Psoas muscle (tissue), 8 donors: ENCODE data around the gene GDPD3. TPM values are rescaled to one million over a fixed set of nuclear protein-coding genes. Genes with fewer than 3 reads are reported as not detected.

Experiments
- ATAC-seq, 4 donors: fragments of 200-7000 bp; cut with Tn5 transposase; one replicate each; pipeline ENCODE4 v1.9.1; 2020; ENCODE audit warnings: moderate library complexity in 3 of 4, mild to moderate bottlenecking in 2 of 4
- DNase-seq, 2 donors: peaks; one replicate each; pipeline ENCODE4 v3.0.0-alpha.2; 2020
- H3K27ac ChIP-seq: fragments of 200-600 bp; one replicate; pipeline ENCODE4 v1.8.0; 2022
- H3K27me3 ChIP-seq, 3 donors: fragments of 200-600 bp in 1 of 3; one replicate each; pipeline versions ENCODE4 v1.6.1 to v1.8.0; 2013 to 2022; ENCODE audit warnings: low read length in 2 of 3, mild to moderate bottlenecking in 2 of 3, moderate library complexity in 1 of 3; ENCODE audit not compliant: insufficient read depth in 3 of 3
- H3K36me3 ChIP-seq, 2 donors: fragments of 200-600 bp in 1 of 2; one replicate each; pipeline versions ENCODE4 v1.6.1 to v1.8.0; 2013 to 2022; ENCODE audit warnings: low read depth in 1 of 2, mild to moderate bottlenecking in 1 of 2, moderate library complexity in 1 of 2; ENCODE audit not compliant: insufficient read depth in 1 of 2
- H3K4me1 ChIP-seq: fragments of 200-600 bp; one replicate; pipeline ENCODE4 v1.8.0; 2022
- H3K4me3 ChIP-seq: fragments of 200-600 bp; one replicate; pipeline ENCODE4 v1.8.0; 2022; ENCODE audit warnings: mild to moderate bottlenecking
- H3K9me3 ChIP-seq: fragments of 200-600 bp; one replicate; pipeline ENCODE4 v1.8.0; 2022
- WGBS, 3 donors: extraction: QIAGEN DNeasy Blood & Tissue Kit; methylation state at CpG; one replicate each; pipeline versions ENCODE4 v1.1.6 to v1.1.7; 2013; 5-methylcytosine and 5-hydroxymethylcytosine counted together
- intact Hi-C, 2 donors: fragments of 100-400 bp; cut with DNase I; formaldehyde crosslinking; loops; one replicate each; pipeline versions ENCODE4 v1.11.0 to v1.14.2; 2022
- polyA plus RNA-seq, 3 donors: library from polyadenylated mRNA; stranded (reverse); fragments of 200-250 nt; gene quantifications; one replicate each; pipeline ENCODE4 v1.2.3, GENCODE V29; 2013
- total RNA-seq, 4 donors: library from RNA; stranded (reverse); fragmentation: NEBNext Ultra II Directional in 2 of 4; extraction: Animal tissue kit (Norgen Biotek cat#: 25700) in 2 of 4; gene quantifications; one replicate each; pipeline versions ENCODE4 v1.2.1 to v1.2.4, GENCODE V29; 2021 to 2023
- TF ChIP-seq, protein P1 (sequence below): fragments of 200-600 bp; IDR thresholded peaks from one replicate; pipeline ENCODE4 v1.8.0; 2022; ENCODE audit warnings: antibody characterized with exemption
- donor health status: healthy with polysubstance abuse.
- donor health status: DM: no; HTN: no; CAD: no; lungs with moderate emphysema.
- donor health status: Bipolar disorder and iron deficiency.
- donor health status: healthy.
- donor health status: DM: yes; HTN: yes; CAD: no.
- donor health status: DM: no; HTN: no; CAD: no.
- donor health status: DM: no; HTN: no; CAD: no.
- donor health status: DM: yes; HTN: yes; CAD: no.

Gene GDPD3
- total and polyA plus RNA-seq, 7 donors, result 0.48 to 3.1 (median 0.89) TPM

DNA sequence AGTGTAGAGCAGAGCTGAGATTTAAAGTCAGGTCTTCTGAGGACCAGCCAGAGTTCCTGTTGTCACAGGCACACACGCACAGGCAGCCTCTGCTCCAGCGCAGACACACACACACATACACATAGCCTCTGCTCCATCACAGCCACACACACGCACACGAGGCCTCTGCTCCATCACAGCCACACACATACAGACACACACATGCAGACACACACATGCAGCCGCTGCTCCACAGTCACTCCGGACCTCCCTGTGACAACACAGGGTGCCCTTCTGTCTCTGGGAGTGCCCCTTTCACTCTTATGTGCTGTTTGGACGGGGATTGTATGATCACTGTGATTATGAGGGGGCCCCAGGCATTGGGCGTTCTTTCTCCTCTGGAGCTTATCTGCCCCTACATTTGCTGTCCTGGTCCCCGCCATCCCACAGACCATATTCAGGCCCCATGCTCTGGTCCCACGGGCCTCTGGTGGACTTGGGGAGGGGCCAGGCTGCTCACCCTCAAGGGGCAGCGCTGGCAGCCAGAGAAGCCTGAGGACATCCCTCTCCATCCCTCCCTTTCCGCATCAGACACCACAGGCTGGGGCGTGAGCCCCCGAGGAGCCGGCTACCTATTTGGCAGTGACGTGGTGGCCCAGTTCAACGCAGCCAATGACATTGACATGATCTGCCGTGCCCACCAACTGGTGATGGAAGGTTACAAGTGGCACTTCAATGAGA is 29.1 kb downstream of the GDPD3 start:
- WGBS, 3 donors, result 72 to 79% (median 79%) methylated on average over 13 to 18 of the region's 18 CpGs
- TF ChIP-seq, protein P1, sequence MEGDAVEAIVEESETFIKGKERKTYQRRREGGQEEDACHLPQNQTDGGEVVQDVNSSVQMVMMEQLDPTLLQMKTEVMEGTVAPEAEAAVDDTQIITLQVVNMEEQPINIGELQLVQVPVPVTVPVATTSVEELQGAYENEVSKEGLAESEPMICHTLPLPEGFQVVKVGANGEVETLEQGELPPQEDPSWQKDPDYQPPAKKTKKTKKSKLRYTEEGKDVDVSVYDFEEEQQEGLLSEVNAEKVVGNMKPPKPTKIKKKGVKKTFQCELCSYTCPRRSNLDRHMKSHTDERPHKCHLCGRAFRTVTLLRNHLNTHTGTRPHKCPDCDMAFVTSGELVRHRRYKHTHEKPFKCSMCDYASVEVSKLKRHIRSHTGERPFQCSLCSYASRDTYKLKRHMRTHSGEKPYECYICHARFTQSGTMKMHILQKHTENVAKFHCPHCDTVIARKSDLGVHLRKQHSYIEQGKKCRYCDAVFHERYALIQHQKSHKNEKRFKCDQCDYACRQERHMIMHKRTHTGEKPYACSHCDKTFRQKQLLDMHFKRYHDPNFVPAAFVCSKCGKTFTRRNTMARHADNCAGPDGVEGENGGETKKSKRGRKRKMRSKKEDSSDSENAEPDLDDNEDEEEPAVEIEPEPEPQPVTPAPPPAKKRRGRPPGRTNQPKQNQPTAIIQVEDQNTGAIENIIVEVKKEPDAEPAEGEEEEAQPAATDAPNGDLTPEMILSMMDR, result no peak
- ATAC-seq, result peak in 1 of 4 donors; percentile 4

DNA sequence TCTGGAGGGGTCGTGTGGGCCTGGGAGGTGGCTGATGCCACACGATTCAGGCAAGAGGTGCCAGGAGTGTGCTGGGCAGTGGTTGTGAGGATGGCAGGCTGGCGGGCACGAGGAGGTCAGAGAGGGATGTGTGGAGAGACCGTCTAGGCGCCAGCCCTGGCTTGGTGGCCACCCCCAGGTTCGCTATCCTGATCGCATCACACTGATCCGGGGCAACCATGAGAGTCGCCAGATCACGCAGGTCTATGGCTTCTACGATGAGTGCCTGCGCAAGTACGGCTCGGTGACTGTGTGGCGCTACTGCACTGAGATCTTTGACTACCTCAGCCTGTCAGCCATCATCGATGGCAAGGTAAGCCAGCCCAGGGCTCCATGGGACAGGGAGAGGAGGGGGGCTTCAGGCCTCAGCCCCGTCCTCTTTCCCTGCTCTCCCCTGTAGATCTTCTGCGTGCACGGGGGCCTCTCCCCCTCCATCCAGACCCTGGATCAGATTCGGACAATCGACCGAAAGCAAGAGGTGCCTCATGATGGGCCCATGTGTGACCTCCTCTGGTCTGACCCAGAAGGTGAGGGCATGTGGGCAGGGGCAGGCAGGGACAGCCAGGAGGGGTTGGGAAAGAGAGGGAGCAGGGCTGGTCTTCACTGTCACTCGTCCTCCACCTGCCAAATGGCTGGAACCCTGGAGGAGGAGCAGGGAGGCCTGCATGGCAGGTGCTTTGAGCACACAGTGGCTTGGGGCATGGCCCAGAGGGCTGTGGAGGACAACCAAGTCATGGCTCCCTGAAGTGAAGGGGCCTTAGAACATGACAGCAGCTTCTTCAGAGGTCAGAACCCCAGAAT is 29.9 kb downstream of the GDPD3 start:
- Histone ChIP-seq H3K27ac (no peak overlapping the region), H3K36me3 (peaks cover 0 to 78% of the 10 kb centered on the region in 2 donors), H3K4me1 (peaks cover 3% of the 10 kb centered on the region), H3K9me3 (no peaks in the 10 kb centered on the region), H3K4me3 (no peak overlapping the region), H3K27me3 (no peaks in the 10 kb centered on the region)
- intact Hi-C loops, result loop anchor here in 1 of 2 donors (1.0 kb wide), 1 partner anchor 12 kb away; no protein-coding TSS in a partner anchor
- ATAC-seq (no peak), DNase-seq (no peak)
- TF ChIP-seq, protein P1, result no peak
- WGBS, 3 donors, result 85 to 90% (median 85%) methylated on average over 24 of the region's 24 CpGs

More for the DNA sequence above, 29.1 kb downstream of the GDPD3 start:
- Histone ChIP-seq H3K36me3 (peaks cover 0 to 70% of the 10 kb centered on the region in 2 donors), H3K27me3 (no peaks in the 10 kb centered on the region), H3K4me3 (no peak overlapping the region), H3K27ac (no peak overlapping the region), H3K9me3 (no peaks in the 10 kb centered on the region), H3K4me1 (no peaks in the 10 kb centered on the region)
- intact Hi-C loops, result no loop called here
- DNase-seq, result no peak

DNA sequence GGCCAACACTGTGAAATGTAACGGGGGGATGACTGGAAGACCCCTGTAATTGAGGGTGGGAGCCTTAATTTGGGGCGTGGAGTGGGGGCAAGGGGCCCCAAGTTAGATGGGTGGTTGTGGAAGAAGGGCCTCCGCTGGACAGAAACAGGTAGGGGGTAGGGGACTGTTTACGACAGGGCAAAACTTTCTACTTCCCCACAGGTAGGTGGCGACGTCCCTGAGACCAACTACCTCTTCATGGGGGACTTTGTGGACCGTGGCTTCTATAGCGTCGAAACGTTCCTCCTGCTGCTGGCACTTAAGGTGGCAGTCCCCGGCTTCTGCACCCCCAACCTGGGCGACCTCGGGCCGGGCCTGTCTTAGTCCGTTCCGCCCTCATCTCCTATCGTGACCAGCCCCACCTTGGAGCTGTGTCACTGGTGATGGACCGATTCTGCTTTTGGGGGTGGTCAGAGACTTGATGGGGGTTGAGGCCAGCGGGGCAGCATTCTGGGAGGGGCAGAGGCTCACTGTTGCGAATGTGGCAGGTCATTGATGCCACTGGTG is 30.7 kb downstream of the GDPD3 start:
- TF ChIP-seq, protein P1, result no peak
- no peak for ATAC-seq
- Histone ChIP-seq H3K4me1 (peaks cover 11% of the 10 kb centered on the region), H3K4me3 (no peak overlapping the region), H3K27ac (no peak overlapping the region), H3K9me3 (no peaks in the 10 kb centered on the region), H3K36me3 (peaks cover 0 to 87% of the 10 kb centered on the region in 2 donors), H3K27me3 (no peaks in the 10 kb centered on the region)
- DNase-seq, result no peak
- intact Hi-C loops, result loop anchor here in 1 of 2 donors (1.0 kb wide), 1 partner anchor 11 kb away; no protein-coding TSS in a partner anchor
- WGBS, 3 donors, result 85 to 89% (median 88%) methylated on average over 20 of the region's 20 CpGs

DNA sequence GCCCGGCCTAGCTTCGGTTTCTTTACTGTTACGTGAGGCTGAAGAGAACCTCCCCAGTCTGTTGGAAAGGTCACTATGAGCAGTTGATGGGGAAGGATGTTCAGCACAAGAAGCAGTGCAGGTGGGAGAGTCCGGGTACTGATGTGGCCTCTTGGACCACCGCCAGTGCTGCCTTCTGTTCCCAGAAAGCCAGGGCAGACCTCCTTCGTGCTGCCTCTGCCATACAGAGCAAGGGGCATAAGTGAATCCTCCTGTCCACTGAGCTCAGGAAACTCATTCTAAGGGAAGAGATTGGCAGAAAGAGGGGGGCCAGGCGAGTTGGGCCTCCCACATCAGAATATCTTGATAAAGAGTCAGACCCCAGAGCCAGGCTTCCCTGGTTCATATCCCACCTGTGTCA is 33.9 kb downstream of the GDPD3 start:
- TF ChIP-seq, protein P1, result no peak
- intact Hi-C loops, result no loop called here
- no peak overlapping the region for H3K4me3 ChIP-seq
- H3K27ac ChIP-seq, result no peak overlapping the region
- no peaks in the 10 kb centered on the region for H3K9me3 ChIP-seq
- H3K27me3 ChIP-seq, result no peaks in the 10 kb centered on the region
- peaks cover 0 to 76% of the 10 kb centered on the region in 2 donors for H3K36me3 ChIP-seq
- no peak for DNase-seq
- 82 to 87% (median 86%) methylated on average over 7 of the region's 7 CpGs for WGBS, 3 donors
- H3K4me1 ChIP-seq, result peaks cover 24% of the 10 kb centered on the region
- ATAC-seq, result no peak
